ENCODE data around the gene NRXN3. TPM values are rescaled to one million over a fixed set of nuclear protein-coding genes. Genes with fewer than 3 reads are reported as not detected.

The NRXN3 gene
- total RNA-seq, 4 donors from 2014 or later = 4.1 to 11.9 (median 5.8) TPM

- no peak for DNase-seq
- TF ChIP-seq POLR2A (IDR thresholded peaks at IDR 0.05) (no peak), EP300 (IDR thresholded peaks at IDR 0.05; ENCODE audit: low read depth) (no peak), POLR2AphosphoS5 (IDR thresholded peaks at IDR 0.05) (no peak)
- TF ChIP-seq, protein P1, sequence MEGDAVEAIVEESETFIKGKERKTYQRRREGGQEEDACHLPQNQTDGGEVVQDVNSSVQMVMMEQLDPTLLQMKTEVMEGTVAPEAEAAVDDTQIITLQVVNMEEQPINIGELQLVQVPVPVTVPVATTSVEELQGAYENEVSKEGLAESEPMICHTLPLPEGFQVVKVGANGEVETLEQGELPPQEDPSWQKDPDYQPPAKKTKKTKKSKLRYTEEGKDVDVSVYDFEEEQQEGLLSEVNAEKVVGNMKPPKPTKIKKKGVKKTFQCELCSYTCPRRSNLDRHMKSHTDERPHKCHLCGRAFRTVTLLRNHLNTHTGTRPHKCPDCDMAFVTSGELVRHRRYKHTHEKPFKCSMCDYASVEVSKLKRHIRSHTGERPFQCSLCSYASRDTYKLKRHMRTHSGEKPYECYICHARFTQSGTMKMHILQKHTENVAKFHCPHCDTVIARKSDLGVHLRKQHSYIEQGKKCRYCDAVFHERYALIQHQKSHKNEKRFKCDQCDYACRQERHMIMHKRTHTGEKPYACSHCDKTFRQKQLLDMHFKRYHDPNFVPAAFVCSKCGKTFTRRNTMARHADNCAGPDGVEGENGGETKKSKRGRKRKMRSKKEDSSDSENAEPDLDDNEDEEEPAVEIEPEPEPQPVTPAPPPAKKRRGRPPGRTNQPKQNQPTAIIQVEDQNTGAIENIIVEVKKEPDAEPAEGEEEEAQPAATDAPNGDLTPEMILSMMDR (IDR thresholded peaks at IDR 0.05) = no peak
- H3K4me3 ChIP-seq = no peak overlapping the region
- no peaks in the 10 kb centered on the region for H3K9me3 ChIP-seq
- 81 to 91% methylated on average over 6 of the region's 6 CpGs for WGBS, 2 donors (ENCODE audit: low coverage in 1 of 2)
- no peaks in the 10 kb centered on the region for H3K27me3 ChIP-seq
- no peaks in the 10 kb centered on the region for H3K4me1 ChIP-seq
- in situ Hi-C loops (cut with MboI; ENCODE audit: low pct_ligation_motif_present in 1 of 4, low pct_unique_long_range_greater_than_20kb in 1 of 4, low sequenced_read_pairs in 3 of 4) (no loop called here), intact Hi-C loops (cut with DNase I; ENCODE audit: low total_unique reads) (no loop called here)
- H3K36me3 ChIP-seq = no peaks in the 10 kb centered on the region
- H3K27ac ChIP-seq = no peak overlapping the region
These were observed 25.3 kb downstream of the NRXN3 start for GRCh38 chr14:78195431-78195830.

- no peak for DNase-seq
- TF ChIP-seq EP300 (IDR thresholded peaks at IDR 0.05; ENCODE audit: low read depth) (no peak), POLR2AphosphoS5 (IDR thresholded peaks at IDR 0.05) (no peak), POLR2A (IDR thresholded peaks at IDR 0.05) (no peak)
- TF ChIP-seq, protein P1 (IDR thresholded peaks at IDR 0.05) = no peak
- Histone ChIP-seq H3K4me1 (no peaks in the 10 kb centered on the region), H3K4me3 (no peak overlapping the region), H3K27ac (no peak overlapping the region), H3K27me3 (no peaks in the 10 kb centered on the region), H3K36me3 (no peaks in the 10 kb centered on the region), H3K9me3 (no peaks in the 10 kb centered on the region)
- intact Hi-C loops (cut with DNase I; ENCODE audit: low total_unique reads) = no loop called here
- in situ Hi-C loops (cut with MboI; ENCODE audit: low pct_ligation_motif_present in 1 of 4, low pct_unique_long_range_greater_than_20kb in 1 of 4, low sequenced_read_pairs in 3 of 4) = no loop called here
- 76 to 83% methylated on average over 2 of the region's 2 CpGs for WGBS, 2 donors (ENCODE audit: low coverage in 1 of 2)
These were observed 26.1 kb downstream of the NRXN3 start for GRCh38 chr14:78196323-78196722.

- Histone ChIP-seq H3K9me3 (no peaks in the 10 kb centered on the region), H3K36me3 (no peaks in the 10 kb centered on the region), H3K27me3 (no peaks in the 10 kb centered on the region), H3K27ac (no peak overlapping the region), H3K4me1 (no peaks in the 10 kb centered on the region), H3K4me3 (no peak overlapping the region)
- in situ Hi-C loops (cut with MboI; ENCODE audit: low pct_ligation_motif_present in 1 of 4, low pct_unique_long_range_greater_than_20kb in 1 of 4, low sequenced_read_pairs in 3 of 4) = no loop called here
- no peak for DNase-seq
- intact Hi-C loops (cut with DNase I; ENCODE audit: low total_unique reads) = no loop called here
- TF ChIP-seq EP300 (IDR thresholded peaks at IDR 0.05; ENCODE audit: low read depth) = no peak
- no peak for TF ChIP-seq POLR2AphosphoS5 (IDR thresholded peaks at IDR 0.05)
- TF ChIP-seq, protein P1 (IDR thresholded peaks at IDR 0.05) = no peak
- TF ChIP-seq POLR2A (IDR thresholded peaks at IDR 0.05) = no peak
- WGBS, 2 donors (ENCODE audit: low coverage in 1 of 2) = 0 to 74% methylated on average over 1 to 8 of the region's 8 CpGs
These were observed 26.9 kb downstream of the NRXN3 start for GRCh38 chr14:78197051-78197450.

- no peak for DNase-seq
- no peaks in the 10 kb centered on the region for H3K9me3 ChIP-seq
- 50 to 61% methylated on average over 3 to 5 of the region's 5 CpGs for WGBS, 2 donors (ENCODE audit: low coverage in 1 of 2)
- no peaks in the 10 kb centered on the region for H3K27me3 ChIP-seq
- H3K36me3 ChIP-seq = no peaks in the 10 kb centered on the region
- intact Hi-C loops (cut with DNase I; ENCODE audit: low total_unique reads) = no loop called here
- H3K4me3 ChIP-seq = no peak overlapping the region
- H3K4me1 ChIP-seq = no peaks in the 10 kb centered on the region
- TF ChIP-seq EP300 (IDR thresholded peaks at IDR 0.05; ENCODE audit: low read depth) (no peak), POLR2A (IDR thresholded peaks at IDR 0.05) (no peak), POLR2AphosphoS5 (IDR thresholded peaks at IDR 0.05) (no peak)
- TF ChIP-seq, protein P1 (IDR thresholded peaks at IDR 0.05) = no peak
- in situ Hi-C loops (cut with MboI; ENCODE audit: low pct_ligation_motif_present in 1 of 4, low pct_unique_long_range_greater_than_20kb in 1 of 4, low sequenced_read_pairs in 3 of 4) = no loop called here
- no peak overlapping the region for H3K27ac ChIP-seq
These were observed 32.0 kb downstream of the NRXN3 start for GRCh38 chr14:78202163-78202562.
